WTC11 (cell line): ENCODE results near the gene GOLGA2.

ENCODE experiments used
- CREM ChIP-seq: sonication (generic); formaldehyde crosslinking; IDR thresholded peaks from 2 replicates; pipeline ENCODE4 v1.8.1; 2022; ENCODE audit warnings: mild to moderate bottlenecking, missing genetic modification reagents, moderate library complexity
- IRF2 ChIP-seq: sonication (generic); formaldehyde crosslinking; IDR thresholded peaks from 2 replicates; pipeline ENCODE4 v1.8.0; 2022; ENCODE audit warnings: low read depth, missing genetic modification reagents, borderline replicate concordance
- JUN ChIP-seq: sonication (generic); formaldehyde crosslinking; IDR thresholded peaks from 2 replicates; pipeline ENCODE4 v1.8.0; 2023; ENCODE audit warnings: mild to moderate bottlenecking, missing genetic modification reagents
- NR1H2 ChIP-seq: sonication (generic); formaldehyde crosslinking; IDR thresholded peaks from 2 replicates; pipeline ENCODE4 v1.9.0; 2021; ENCODE audit warnings: mild to moderate bottlenecking, moderate library complexity, missing genetic modification reagents
- NR2C2 ChIP-seq: sonication (generic); formaldehyde crosslinking; IDR thresholded peaks from 2 replicates; pipeline ENCODE4 v1.8.0; 2022; ENCODE audit warnings: mild to moderate bottlenecking, missing genetic modification reagents
- SMAD3 ChIP-seq: sonication (generic); formaldehyde crosslinking; IDR thresholded peaks from 2 replicates; pipeline ENCODE4 v1.8.0; 2022; ENCODE audit warnings: missing genetic modification reagents, mild to moderate bottlenecking, borderline replicate concordance
- SP1 ChIP-seq: sonication (generic); formaldehyde crosslinking; conservative IDR thresholded peaks from 2 replicates; pipeline ENCODE4 v1.8.1; 2022; ENCODE audit warnings: missing genetic modification reagents
- TP53 ChIP-seq: sonication (generic); formaldehyde crosslinking; IDR thresholded peaks from 2 replicates; pipeline ENCODE4 v1.8.1; 2023; ENCODE audit warnings: mild to moderate bottlenecking, missing genetic modification reagents
- ZNF121 ChIP-seq: sonication (generic); formaldehyde crosslinking; IDR thresholded peaks from 2 replicates; pipeline ENCODE4 v1.8.0; 2023; ENCODE audit warnings: missing genetic modification reagents
- ZNF232 ChIP-seq: sonication (generic); formaldehyde crosslinking; IDR thresholded peaks from 2 replicates; pipeline ENCODE4 v1.8.0; 2022; ENCODE audit warnings: mild to moderate bottlenecking, missing genetic modification reagents
- TF ChIP-seq, protein P1 (sequence below): fragments of 200-600 bp; IDR thresholded peaks from 2 replicates; pipeline ENCODE4 v1.8.0; 2022; ENCODE audit warnings: antibody characterized with exemption
- TF ChIP-seq, protein P2 (sequence below): sonication (generic); formaldehyde crosslinking; IDR thresholded peaks from 2 replicates; pipeline ENCODE4 v1.8.1; 2023; ENCODE audit warnings: mild to moderate bottlenecking, missing genetic modification reagents, moderate library complexity
- TF ChIP-seq, protein P3 (sequence below): sonication (generic); formaldehyde crosslinking; conservative IDR thresholded peaks from 2 replicates; pipeline ENCODE4 v1.8.1; 2023; ENCODE audit warnings: mild to moderate bottlenecking, low read depth, missing genetic modification reagents, moderate library complexity
- TF ChIP-seq, protein P4 (sequence below): sonication (generic); formaldehyde crosslinking; IDR thresholded peaks from 2 replicates; pipeline ENCODE4 v1.8.1; 2022; ENCODE audit warnings: low read depth, missing genetic modification reagents, borderline replicate concordance

DNA sequence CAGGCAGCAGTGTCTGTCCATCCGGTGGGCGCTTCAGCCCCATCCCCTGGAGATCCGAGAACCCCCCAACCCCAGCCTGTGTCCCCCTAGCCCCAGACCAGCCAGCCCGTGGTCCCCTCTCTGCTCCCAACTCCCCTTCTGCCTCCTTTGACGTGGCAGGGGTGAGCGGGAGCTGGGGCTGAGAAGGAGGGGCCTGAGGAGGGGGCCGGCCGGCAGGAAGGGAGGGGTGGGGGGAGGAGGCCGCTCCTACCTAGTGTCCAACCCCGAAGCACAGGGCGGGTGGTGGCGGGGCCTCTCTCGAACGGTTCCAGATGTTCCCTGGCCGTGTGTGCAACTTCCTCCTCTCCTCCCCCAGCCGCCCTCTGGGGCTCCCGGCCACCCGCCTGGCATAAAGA is 31.0 kb downstream of the GOLGA2 start:
- TF ChIP-seq, protein P1, sequence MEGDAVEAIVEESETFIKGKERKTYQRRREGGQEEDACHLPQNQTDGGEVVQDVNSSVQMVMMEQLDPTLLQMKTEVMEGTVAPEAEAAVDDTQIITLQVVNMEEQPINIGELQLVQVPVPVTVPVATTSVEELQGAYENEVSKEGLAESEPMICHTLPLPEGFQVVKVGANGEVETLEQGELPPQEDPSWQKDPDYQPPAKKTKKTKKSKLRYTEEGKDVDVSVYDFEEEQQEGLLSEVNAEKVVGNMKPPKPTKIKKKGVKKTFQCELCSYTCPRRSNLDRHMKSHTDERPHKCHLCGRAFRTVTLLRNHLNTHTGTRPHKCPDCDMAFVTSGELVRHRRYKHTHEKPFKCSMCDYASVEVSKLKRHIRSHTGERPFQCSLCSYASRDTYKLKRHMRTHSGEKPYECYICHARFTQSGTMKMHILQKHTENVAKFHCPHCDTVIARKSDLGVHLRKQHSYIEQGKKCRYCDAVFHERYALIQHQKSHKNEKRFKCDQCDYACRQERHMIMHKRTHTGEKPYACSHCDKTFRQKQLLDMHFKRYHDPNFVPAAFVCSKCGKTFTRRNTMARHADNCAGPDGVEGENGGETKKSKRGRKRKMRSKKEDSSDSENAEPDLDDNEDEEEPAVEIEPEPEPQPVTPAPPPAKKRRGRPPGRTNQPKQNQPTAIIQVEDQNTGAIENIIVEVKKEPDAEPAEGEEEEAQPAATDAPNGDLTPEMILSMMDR = no peak
- TF ChIP-seq NR1H2 (CRISPR knock-in tag) (no peak), CREM (CRISPR knock-in tag) (no peak), NR2C2 (CRISPR knock-in tag) (no peak), TP53 (CRISPR knock-in tag) (no peak), ZNF121 (CRISPR knock-in tag) (no peak), SMAD3 (no peak), IRF2 (CRISPR knock-in tag) (no peak), ZNF232 (CRISPR knock-in tag) (no peak), SP1 (CRISPR knock-in tag) (no peak), JUN (CRISPR knock-in tag) (no peak)
- TF ChIP-seq, protein P2, sequence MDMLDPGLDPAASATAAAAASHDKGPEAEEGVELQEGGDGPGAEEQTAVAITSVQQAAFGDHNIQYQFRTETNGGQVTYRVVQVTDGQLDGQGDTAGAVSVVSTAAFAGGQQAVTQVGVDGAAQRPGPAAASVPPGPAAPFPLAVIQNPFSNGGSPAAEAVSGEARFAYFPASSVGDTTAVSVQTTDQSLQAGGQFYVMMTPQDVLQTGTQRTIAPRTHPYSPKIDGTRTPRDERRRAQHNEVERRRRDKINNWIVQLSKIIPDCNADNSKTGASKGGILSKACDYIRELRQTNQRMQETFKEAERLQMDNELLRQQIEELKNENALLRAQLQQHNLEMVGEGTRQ (CRISPR knock-in tag) = no peak
- TF ChIP-seq, protein P3, sequence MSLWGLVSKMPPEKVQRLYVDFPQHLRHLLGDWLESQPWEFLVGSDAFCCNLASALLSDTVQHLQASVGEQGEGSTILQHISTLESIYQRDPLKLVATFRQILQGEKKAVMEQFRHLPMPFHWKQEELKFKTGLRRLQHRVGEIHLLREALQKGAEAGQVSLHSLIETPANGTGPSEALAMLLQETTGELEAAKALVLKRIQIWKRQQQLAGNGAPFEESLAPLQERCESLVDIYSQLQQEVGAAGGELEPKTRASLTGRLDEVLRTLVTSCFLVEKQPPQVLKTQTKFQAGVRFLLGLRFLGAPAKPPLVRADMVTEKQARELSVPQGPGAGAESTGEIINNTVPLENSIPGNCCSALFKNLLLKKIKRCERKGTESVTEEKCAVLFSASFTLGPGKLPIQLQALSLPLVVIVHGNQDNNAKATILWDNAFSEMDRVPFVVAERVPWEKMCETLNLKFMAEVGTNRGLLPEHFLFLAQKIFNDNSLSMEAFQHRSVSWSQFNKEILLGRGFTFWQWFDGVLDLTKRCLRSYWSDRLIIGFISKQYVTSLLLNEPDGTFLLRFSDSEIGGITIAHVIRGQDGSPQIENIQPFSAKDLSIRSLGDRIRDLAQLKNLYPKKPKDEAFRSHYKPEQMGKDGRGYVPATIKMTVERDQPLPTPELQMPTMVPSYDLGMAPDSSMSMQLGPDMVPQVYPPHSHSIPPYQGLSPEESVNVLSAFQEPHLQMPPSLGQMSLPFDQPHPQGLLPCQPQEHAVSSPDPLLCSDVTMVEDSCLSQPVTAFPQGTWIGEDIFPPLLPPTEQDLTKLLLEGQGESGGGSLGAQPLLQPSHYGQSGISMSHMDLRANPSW (CRISPR knock-in tag) = no peak
- TF ChIP-seq, protein P4, sequence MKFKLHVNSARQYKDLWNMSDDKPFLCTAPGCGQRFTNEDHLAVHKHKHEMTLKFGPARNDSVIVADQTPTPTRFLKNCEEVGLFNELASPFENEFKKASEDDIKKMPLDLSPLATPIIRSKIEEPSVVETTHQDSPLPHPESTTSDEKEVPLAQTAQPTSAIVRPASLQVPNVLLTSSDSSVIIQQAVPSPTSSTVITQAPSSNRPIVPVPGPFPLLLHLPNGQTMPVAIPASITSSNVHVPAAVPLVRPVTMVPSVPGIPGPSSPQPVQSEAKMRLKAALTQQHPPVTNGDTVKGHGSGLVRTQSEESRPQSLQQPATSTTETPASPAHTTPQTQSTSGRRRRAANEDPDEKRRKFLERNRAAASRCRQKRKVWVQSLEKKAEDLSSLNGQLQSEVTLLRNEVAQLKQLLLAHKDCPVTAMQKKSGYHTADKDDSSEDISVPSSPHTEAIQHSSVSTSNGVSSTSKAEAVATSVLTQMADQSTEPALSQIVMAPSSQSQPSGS = no peak
